ENCODE data around the gene PCED1A. TPM values are rescaled to one million over a fixed set of nuclear protein-coding genes. Genes with fewer than 3 reads are reported as not detected.
A peak's percentile ranks its signal among the peaks of the same experiment; 100 is the strongest.

Gene PCED1A
- total and polyA plus RNA-seq, 7 experiments from 2014 or later = 23.6 to 105 (median 67.8) TPM

- Mint-ChIP-seq H3K9me3 (peaks cover 1 to 7% (median 4%) of the 10 kb centered on the region in 11 donors), H3K4me1 (peaks cover 0 to 5% (median 0%) of the 10 kb centered on the region in 7 donors), H3K27ac (no peak overlapping the region), H3K36me3 (peaks cover 0 to 4% (median 1%) of the 10 kb centered on the region in 5 donors), H3K27me3 (peaks cover 53 to 72% (median 59%) of the 10 kb centered on the region in 5 donors), H3K4me3 (no peak overlapping the region)
- H3K4me3 ChIP-seq (ENCODE audit: low read length) = no peak overlapping the region
- peaks cover 0 to under 1% (median 0%) of the 10 kb centered on the region in 3 experiments for H3K9me3 ChIP-seq (ENCODE audit: control insufficient read depth in 2 of 3, low read length in 3 of 3)
- DNase-seq (no peak), ATAC-seq (no peak)
- H3K4me1 ChIP-seq (ENCODE audit: control insufficient read depth in 2 of 2, insufficient read depth in 2 of 2, low read length in 2 of 2) = no peaks in the 10 kb centered on the region
- no peaks in the 10 kb centered on the region for H3K36me3 ChIP-seq (ENCODE audit: control insufficient read depth in 2 of 3, insufficient read depth in 3 of 3, low read length in 3 of 3)
- H3K27me3 ChIP-seq (ENCODE audit: control insufficient read depth in 2 of 2, insufficient read depth in 2 of 2, low read length in 2 of 2) = peaks cover 0 to 6% of the 10 kb centered on the region in 2 donors
- intact Hi-C loops (cut with micrococcal nuclease) = no loop called here
- ChIA-PET CTCF (no interaction called here), POLR2A (no interaction called here)
- no peak overlapping the region for H3K27ac ChIP-seq (ENCODE audit: low read depth, low read length)
Measured at GRCh38 chr20:2807019-2807418, 33.4 kb downstream of the PCED1A start.

DNA sequence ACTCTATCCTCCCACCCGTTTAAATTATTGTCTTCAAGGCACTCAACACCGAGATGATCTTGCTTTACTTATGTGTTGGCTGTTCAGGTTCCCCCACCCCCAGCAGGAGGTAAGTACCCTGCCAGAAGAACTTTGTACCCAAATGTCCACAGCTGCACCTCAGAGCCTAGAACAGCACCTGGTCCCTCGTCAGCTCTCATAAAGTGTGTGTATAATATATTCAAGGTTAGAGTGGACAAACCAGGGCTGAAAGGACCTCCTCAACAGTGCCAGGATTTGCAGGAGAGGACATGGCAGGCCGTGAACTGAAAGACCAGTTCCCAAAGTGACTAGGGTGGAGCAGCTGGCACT is 34.1 kb downstream of the PCED1A start:
- DNase-seq (no peak), ATAC-seq (no peak)
- no peaks in the 10 kb centered on the region for H3K36me3 ChIP-seq (ENCODE audit: control insufficient read depth in 2 of 3, insufficient read depth in 3 of 3, low read length in 3 of 3)
- Mint-ChIP-seq H3K27me3 (peaks cover 51 to 72% (median 57%) of the 10 kb centered on the region in 5 donors), H3K27ac (no peak overlapping the region), H3K9me3 (peaks cover 0 to 5% (median 0%) of the 10 kb centered on the region in 11 donors), H3K36me3 (peaks cover 0 to 4% (median 1%) of the 10 kb centered on the region in 5 donors), H3K4me3 (no peak overlapping the region), H3K4me1 (peaks cover 3 to 7% (median 5%) of the 10 kb centered on the region in 7 donors)
- POLR2A ChIA-PET = no interaction called here
- CTCF ChIA-PET = no interaction called here
- H3K4me3 ChIP-seq (ENCODE audit: low read length) = no peak overlapping the region
- H3K27ac ChIP-seq (ENCODE audit: low read depth, low read length) = no peak overlapping the region
- H3K27me3 ChIP-seq (ENCODE audit: control insufficient read depth in 2 of 2, insufficient read depth in 2 of 2, low read length in 2 of 2) = peaks cover 0 to 6% of the 10 kb centered on the region in 2 donors
- H3K4me1 ChIP-seq (ENCODE audit: control insufficient read depth in 2 of 2, insufficient read depth in 2 of 2, low read length in 2 of 2) = no peaks in the 10 kb centered on the region
- H3K9me3 ChIP-seq (ENCODE audit: control insufficient read depth in 2 of 3, low read length in 3 of 3) = no peaks in the 10 kb centered on the region
- intact Hi-C loops (cut with micrococcal nuclease) = no loop called here

DNA sequence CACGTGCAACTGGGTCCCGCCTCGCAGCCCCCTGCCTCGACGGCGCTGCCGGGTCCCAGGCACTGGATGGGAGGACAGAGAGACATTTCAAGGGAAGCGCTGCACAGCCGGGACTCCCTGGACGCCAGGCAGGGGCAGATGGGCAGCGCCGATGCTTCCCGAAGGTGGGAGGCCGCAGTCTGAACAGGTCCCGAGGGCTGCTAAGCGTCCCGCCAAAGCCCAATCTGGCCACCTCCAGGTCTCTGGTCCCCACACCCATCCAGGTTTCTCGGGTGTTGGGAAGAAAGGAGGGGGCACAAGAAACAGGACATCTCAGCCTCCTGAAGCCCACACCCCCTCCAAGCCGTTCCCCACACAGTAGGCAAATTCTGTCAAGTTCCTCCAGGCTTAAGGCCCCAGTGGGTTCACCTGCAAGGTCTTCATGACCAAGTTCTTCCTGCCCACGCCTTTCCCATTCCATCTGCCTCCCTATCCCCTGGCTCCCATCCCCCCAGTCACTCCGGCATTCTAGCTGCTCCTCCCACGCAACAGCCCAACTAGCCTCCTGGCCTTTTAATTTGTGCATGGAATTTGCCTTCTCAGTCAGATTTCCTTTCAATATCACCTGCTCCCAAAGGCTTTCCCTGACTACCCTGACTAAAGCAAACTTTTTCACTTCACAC is 34.6 kb downstream of the PCED1A start:
- CTCF ChIA-PET = no interaction called here
- no peak overlapping the region for H3K27ac ChIP-seq (ENCODE audit: low read depth, low read length)
- no peaks in the 10 kb centered on the region for H3K9me3 ChIP-seq (ENCODE audit: control insufficient read depth in 2 of 3, low read length in 3 of 3)
- peaks cover 51 to 72% (median 57%) of the 10 kb centered on the region in 5 donors for H3K27me3 Mint-ChIP-seq
- intact Hi-C loops (cut with micrococcal nuclease) = no loop called here
- H3K27ac Mint-ChIP-seq = no peak overlapping the region
- peaks cover 0 to 4% (median 1%) of the 10 kb centered on the region in 5 donors for H3K36me3 Mint-ChIP-seq
- peaks cover 0 to 4% (median 0%) of the 10 kb centered on the region in 11 donors for H3K9me3 Mint-ChIP-seq
- no peak overlapping the region for H3K4me3 ChIP-seq (ENCODE audit: low read length)
- peaks cover 8 to 11% (median 10%) of the 10 kb centered on the region in 7 donors for H3K4me1 Mint-ChIP-seq
- no peak overlapping the region for H3K4me3 Mint-ChIP-seq
- no peak for ATAC-seq
- no peak for DNase-seq
- POLR2A ChIA-PET = no interaction called here
- peaks cover 0 to 5% of the 10 kb centered on the region in 2 donors for H3K4me1 ChIP-seq (ENCODE audit: control insufficient read depth in 2 of 2, insufficient read depth in 2 of 2, low read length in 2 of 2)
- peaks cover 0 to 6% of the 10 kb centered on the region in 2 donors for H3K27me3 ChIP-seq (ENCODE audit: control insufficient read depth in 2 of 2, insufficient read depth in 2 of 2, low read length in 2 of 2)
- no peaks in the 10 kb centered on the region for H3K36me3 ChIP-seq (ENCODE audit: control insufficient read depth in 2 of 3, insufficient read depth in 3 of 3, low read length in 3 of 3)

DNA sequence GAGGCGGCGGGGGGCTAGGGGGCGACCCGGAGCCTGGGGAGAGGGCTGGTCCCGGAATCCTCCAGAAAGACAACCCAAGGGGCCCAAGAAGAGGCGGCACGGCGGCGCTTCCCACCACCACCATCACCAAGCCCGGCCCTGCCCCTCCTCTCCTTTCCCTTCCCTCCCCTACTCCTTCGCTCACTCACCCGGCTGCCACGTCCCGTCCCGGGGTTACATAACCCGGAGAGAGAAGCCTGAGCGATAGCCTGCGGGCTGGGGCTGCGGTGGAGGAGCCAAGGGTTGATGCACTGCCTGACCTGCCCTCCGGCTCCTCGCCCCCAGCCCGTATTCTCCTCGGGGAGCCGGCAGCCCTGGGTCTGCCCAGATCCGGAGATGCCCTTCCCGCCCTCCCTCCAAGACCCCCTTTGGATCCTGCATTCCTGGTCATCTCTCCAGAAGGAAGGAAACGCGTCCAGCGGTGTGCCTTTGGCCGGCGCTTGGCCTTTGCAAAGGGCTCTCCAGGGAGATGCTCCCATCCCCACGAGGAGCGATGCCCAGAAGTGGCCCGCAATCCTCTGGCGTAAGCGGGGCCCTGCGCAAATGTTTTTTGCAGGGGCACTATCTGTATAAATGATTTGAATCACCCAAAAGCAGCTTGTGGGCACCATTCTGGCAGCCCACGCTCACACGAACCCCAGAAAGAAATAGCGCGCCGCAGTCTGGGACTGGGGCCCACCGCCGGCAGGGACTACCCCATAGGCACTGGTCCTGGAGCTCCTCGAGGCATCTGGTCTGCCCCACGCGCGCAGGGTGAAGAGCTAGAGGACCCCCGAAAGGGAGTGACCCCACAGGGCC is 35.4 kb downstream of the PCED1A start:
- ChIA-PET POLR2A (no interaction called here), CTCF (no interaction called here)
- Histone ChIP-seq H3K36me3 (ENCODE audit: control insufficient read depth in 2 of 3, insufficient read depth in 3 of 3, low read length in 3 of 3) (no peaks in the 10 kb centered on the region), H3K9me3 (ENCODE audit: control insufficient read depth in 2 of 3, low read length in 3 of 3) (no peaks in the 10 kb centered on the region), H3K27ac (ENCODE audit: low read depth, low read length) (no peak overlapping the region), H3K27me3 (ENCODE audit: control insufficient read depth in 2 of 2, insufficient read depth in 2 of 2, low read length in 2 of 2) (peaks cover 0 to 6% of the 10 kb centered on the region in 2 donors), H3K4me3 (ENCODE audit: low read length) (no peak overlapping the region), H3K4me1 (ENCODE audit: control insufficient read depth in 2 of 2, insufficient read depth in 2 of 2, low read length in 2 of 2) (peaks cover 0 to 7% of the 10 kb centered on the region in 2 donors)
- Mint-ChIP-seq H3K27ac (no peak overlapping the region), H3K9me3 (peaks cover 0 to 4% (median 0%) of the 10 kb centered on the region in 11 donors), H3K36me3 (peaks cover 0 to 5% (median 2%) of the 10 kb centered on the region in 5 donors), H3K4me3 (no peak overlapping the region), H3K27me3 (peaks cover 53 to 70% (median 61%) of the 10 kb centered on the region in 5 donors), H3K4me1 (peaks cover 12 to 16% (median 14%) of the 10 kb centered on the region in 7 donors)
- DNase-seq = no peak
- no peak for ATAC-seq
- intact Hi-C loops (cut with micrococcal nuclease) = no loop called here

DNA sequence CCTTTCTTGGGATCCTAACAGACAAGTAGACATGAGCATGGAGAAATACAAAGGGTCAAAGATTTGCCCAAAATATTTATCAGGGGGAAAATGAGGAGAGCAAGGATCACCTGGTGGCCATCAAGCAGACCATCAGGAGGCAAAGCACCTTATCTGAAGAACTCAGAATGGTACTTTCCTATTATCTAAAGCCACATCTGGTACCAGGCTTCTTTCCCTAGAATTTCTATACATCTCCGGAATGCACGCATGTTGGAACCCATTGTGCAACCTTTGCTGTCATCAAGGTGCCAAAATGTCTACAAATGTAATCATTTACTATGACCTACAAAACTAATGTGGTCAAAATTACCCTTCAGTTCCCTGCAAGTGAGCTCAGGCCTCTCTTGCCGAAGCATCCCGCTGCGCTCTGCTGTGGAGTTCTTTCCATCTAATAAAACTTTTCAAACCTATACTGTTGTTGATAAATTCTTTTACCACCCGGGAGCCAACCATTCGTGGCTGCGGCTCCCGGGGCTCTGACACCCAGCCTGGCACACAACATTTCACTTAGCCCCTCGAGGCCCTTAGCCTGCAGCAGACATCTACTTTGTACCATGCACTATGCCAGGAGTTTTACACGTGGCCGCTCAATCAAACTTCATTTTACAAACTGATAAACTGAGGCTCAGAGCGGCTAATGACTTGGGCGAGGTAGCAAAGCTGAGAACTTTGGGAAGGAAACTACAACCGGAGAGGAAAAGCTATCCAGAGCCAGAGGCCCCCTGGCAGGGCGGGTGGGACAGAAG is 36.2 kb downstream of the PCED1A start:
- H3K4me1 ChIP-seq (ENCODE audit: control insufficient read depth in 2 of 2, insufficient read depth in 2 of 2, low read length in 2 of 2) = peaks cover 0 to 7% of the 10 kb centered on the region in 2 donors
- H3K9me3 Mint-ChIP-seq = peaks cover 0 to 4% (median 0%) of the 10 kb centered on the region in 11 donors
- no peaks in the 10 kb centered on the region for H3K36me3 ChIP-seq (ENCODE audit: control insufficient read depth in 2 of 3, insufficient read depth in 3 of 3, low read length in 3 of 3)
- H3K4me1 Mint-ChIP-seq = peaks cover 20 to 24% (median 22%) of the 10 kb centered on the region in 7 donors
- H3K27ac Mint-ChIP-seq = no peak overlapping the region
- POLR2A ChIA-PET = no interaction called here
- ATAC-seq (no peak), DNase-seq (no peak)
- H3K36me3 Mint-ChIP-seq = peaks cover 0 to 9% (median 5%) of the 10 kb centered on the region in 5 donors
- H3K27ac ChIP-seq (ENCODE audit: low read depth, low read length) = no peak overlapping the region
- H3K27me3 Mint-ChIP-seq = peaks cover 59 to 79% (median 69%) of the 10 kb centered on the region in 5 donors
- intact Hi-C loops (cut with micrococcal nuclease) = no loop called here
- no peak overlapping the region for H3K4me3 ChIP-seq (ENCODE audit: low read length)
- CTCF ChIA-PET = no interaction called here
- H3K9me3 ChIP-seq (ENCODE audit: control insufficient read depth in 2 of 3, low read length in 3 of 3) = no peaks in the 10 kb centered on the region
- peaks cover 0 to 12% of the 10 kb centered on the region in 2 donors for H3K27me3 ChIP-seq (ENCODE audit: control insufficient read depth in 2 of 2, insufficient read depth in 2 of 2, low read length in 2 of 2)
- no peak overlapping the region for H3K4me3 Mint-ChIP-seq

DNA sequence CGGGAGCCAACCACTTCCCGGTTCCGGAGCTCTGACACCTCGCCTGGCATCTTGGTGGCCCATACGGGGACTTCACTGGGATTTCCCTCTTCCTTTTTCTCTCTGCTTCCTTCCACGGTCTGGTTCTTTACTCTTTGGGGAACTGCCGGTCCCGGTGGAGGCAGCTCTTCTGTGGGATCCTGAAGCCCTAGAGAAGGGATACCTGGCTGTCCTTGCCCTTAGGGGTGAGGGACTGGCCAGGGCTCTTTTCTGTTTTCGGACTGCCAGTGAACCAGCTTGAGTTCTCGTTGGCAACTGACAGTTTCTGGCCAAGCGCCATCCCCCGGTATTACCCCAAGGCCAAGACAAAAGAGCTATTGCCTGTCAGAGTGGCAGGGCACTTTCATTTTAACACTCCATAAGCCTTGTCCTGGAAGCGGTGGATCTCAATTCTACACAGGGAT is 39.1 kb downstream of the PCED1A start:
- H3K4me1 Mint-ChIP-seq = peaks cover 19 to 29% (median 27%) of the 10 kb centered on the region in 7 donors
- H3K27me3 ChIP-seq (ENCODE audit: control insufficient read depth in 2 of 2, insufficient read depth in 2 of 2, low read length in 2 of 2) = peaks cover 0 to 12% of the 10 kb centered on the region in 2 donors
- ChIA-PET CTCF (no interaction called here), POLR2A (interaction anchor here (1.3 kb wide), 1 partner anchor 71 kb away, joined by 3 read pairs; no protein-coding TSS in a partner anchor)
- no peaks in the 10 kb centered on the region for H3K9me3 ChIP-seq (ENCODE audit: control insufficient read depth in 2 of 3, low read length in 3 of 3)
- H3K4me1 ChIP-seq (ENCODE audit: control insufficient read depth in 2 of 2, insufficient read depth in 2 of 2, low read length in 2 of 2) = peaks cover 0 to 7% of the 10 kb centered on the region in 2 donors
- peaks cover 0 to 9% (median 4%) of the 10 kb centered on the region in 5 donors for H3K36me3 Mint-ChIP-seq
- no peak overlapping the region for H3K27ac ChIP-seq (ENCODE audit: low read depth, low read length)
- H3K4me3 ChIP-seq (ENCODE audit: low read length) = no peak overlapping the region
- intact Hi-C loops (cut with micrococcal nuclease) = loop anchor here in 1 of 2 donors (2.0 kb wide), 1 partner anchor 39 kb away; the partner anchor contains the start of genes PCED1A and VPS16
- H3K27me3 Mint-ChIP-seq = peaks cover 60 to 75% (median 70%) of the 10 kb centered on the region in 5 donors
- DNase-seq = no peak
- H3K36me3 ChIP-seq (ENCODE audit: control insufficient read depth in 2 of 3, insufficient read depth in 3 of 3, low read length in 3 of 3) = no peaks in the 10 kb centered on the region
- no peak overlapping the region for H3K27ac Mint-ChIP-seq
- peak overlapping the region; percentile 61 to 99 (median 82) for H3K4me3 Mint-ChIP-seq
- H3K9me3 Mint-ChIP-seq = peaks cover 0 to 4% (median 0%) of the 10 kb centered on the region in 11 donors
- ATAC-seq = peak; percentile 6

All from naive thymus-derived CD4-positive, alpha-beta T cell (primary cell).